GM21381 (cell line): ENCODE data around the gene COX17.
A peak's percentile ranks its signal among the peaks of the same experiment; 100 is the strongest.

Experiments used
- ATAC-seq: cut with Tn5 transposase; IDR thresholded peaks from one replicate; pipeline ENCODE4 v1.9.1; 2021; ENCODE audit warnings: mild to moderate bottlenecking, moderate library complexity; ENCODE audit not compliant: unreplicated experiment

Gene COX17

DNA sequence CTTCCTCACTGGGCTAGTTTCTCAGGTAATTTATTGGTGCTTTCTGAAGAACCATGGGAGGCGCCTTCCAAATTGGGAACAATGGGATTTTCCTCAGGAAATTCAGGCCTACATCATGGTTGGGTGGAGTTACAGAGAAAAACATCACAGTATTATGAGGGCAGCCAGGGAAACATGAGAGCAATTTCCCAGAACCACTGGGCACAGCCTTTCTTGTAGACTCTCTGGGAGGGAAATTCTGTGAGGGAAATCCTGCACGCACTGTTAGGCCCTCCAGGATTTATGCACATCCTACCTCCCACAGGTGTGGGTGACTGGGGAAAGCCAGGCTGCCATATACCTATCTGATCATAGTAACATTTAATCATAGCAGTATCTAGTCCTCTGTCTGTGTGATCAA, 30.0 kb downstream of the COX17 start:
- no peak for ATAC-seq

DNA sequence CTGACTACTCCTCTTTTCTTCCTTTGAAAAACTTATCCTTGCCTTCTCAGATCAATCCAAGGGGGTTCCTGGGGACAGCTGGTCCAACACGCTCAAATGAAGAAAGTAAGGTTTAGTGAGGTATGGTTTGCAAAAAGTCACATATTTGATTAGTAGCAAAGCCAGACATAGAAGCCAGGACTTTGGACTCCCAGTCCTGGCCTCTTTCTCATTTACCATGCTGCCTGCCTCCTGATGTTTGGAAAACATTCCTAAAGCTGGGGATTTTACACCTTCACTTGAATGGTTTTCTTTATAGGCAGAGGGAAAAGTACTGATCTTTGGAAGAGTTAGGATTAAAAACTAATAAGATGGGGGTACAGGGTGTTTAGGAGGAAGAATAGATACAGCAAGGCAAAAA, 31.4 kb downstream of the COX17 start:
- ATAC-seq = no peak

DNA sequence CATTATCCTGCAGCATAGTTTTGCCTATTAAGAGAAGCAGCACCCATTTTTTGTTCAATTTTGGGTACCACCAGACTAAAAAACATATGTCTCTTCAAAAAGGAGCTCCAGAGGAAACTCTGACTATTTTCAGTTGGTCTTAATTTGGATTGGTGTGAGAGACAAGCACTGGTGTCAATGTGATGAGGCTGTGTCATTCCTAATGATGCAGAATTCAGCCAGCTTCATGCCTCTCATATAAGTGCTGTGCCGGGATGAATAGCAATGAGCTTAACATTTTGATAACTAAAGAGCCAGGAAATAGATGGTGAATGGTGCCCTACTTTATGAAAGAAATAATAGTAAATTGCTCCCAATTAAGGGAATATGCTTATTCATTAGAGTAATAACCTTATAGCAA, 32.7 kb downstream of the COX17 start:
- no peak for ATAC-seq

DNA sequence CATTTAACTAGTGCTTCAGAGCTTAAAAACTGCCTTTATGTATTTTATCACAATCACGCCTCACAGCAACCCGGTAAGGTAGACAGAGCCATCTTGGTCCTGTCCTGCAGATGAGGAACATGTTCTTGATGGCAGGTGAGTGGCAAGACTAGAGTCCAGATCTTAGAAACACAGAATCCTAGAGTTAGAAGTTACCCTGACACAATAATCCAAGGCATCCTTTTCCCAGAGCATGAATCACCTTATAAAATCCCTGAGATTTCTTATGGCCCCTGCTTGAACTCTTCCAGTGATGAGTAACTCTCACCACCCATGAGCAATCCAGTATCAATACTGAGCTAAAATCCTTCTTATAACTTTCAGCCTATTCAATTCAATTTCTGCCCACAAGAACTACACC, 33.7 kb downstream of the COX17 start:
- no peak for ATAC-seq

DNA sequence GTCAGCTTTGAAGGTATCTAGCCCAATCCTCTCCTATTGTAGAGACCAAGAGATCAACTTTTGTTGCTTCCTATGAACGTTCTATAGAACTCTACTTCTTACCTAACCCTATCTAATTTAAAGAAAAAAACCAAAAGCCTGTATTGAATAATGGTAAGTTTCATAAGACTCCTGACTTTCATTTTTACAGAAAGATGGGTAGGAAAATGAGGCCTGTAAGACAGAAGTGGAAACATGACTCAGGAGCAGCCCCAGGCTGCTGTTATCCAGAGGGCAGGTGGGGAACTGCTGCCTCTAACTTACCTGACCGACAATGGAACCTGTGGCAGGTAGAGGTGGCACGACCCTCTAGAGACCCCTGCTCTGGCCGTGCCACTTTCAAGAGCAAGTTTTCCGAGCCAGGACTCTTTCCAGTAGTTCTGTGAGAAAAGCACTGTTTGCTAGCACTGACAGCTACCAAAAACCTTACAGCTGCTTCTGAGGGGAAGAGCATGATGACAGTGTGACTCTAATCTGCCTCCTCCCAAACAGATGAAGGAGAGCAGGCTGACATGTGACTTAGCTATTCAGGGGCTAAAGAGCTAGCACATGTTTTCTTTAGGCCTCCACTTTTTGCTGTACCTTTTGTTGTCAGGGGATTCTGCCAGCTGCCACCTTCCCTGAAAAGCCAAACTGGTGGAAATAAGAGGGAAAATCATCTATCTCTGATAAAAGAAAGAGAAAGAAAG, 34.3 kb downstream of the COX17 start:
- no peak for ATAC-seq

DNA sequence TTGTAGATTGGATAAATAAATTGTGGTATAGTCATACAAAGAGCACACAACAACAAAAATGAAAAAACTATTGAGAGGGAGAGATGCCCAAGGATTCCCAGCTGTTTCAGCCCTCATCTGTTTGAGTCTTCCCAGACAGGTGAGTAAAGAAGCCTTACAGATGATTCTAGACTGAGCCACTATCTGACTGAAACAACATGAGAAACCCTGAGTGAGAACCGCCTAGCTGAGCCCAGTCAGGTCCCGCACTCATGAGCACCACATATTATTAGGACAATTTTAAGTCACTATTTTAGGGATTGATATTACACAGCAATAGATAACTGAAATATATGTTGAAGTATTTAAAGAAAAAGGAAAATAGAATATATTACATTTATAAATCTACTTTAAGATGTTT, 35.8 kb downstream of the COX17 start:
- ATAC-seq = no peak

DNA sequence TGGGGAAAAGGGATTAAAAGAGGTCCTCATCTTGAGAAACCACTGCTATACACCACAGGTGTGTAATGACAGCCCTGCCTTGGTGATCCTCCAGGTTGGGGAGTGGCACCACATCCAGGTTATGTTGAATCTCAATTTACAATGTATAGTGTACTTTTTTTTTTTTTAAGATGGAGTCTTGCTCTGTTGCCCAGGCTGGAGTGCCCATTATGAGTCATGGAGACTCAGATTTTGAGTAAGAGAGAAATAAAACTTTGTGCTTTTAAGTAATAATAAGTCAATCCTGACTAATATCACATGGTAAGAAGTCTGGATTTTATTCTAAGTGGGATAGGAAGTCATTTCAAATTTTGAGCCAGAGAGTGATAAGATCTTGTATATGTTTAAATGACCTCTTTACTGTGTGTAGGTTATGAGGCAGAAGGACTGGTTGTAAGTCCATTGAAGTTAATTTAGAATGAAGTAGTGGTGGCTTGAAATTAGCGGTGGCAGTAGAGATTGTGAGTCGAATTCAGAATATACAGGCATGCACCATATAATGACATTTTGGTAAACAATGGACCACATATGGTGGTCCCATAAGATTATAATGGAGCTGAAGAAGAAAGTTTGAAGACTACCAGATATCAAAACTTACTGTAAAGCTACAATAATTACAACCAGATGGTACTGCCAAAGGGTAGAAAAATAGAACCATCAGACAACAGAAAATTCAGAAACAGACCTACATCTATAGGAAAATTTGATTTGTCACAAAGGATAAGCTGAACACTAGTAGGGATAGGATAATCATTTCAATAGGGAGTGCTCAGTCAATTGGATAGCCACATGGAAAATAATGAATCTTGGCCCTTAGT, 37.5 kb downstream of the COX17 start:
- no peak for ATAC-seq

DNA sequence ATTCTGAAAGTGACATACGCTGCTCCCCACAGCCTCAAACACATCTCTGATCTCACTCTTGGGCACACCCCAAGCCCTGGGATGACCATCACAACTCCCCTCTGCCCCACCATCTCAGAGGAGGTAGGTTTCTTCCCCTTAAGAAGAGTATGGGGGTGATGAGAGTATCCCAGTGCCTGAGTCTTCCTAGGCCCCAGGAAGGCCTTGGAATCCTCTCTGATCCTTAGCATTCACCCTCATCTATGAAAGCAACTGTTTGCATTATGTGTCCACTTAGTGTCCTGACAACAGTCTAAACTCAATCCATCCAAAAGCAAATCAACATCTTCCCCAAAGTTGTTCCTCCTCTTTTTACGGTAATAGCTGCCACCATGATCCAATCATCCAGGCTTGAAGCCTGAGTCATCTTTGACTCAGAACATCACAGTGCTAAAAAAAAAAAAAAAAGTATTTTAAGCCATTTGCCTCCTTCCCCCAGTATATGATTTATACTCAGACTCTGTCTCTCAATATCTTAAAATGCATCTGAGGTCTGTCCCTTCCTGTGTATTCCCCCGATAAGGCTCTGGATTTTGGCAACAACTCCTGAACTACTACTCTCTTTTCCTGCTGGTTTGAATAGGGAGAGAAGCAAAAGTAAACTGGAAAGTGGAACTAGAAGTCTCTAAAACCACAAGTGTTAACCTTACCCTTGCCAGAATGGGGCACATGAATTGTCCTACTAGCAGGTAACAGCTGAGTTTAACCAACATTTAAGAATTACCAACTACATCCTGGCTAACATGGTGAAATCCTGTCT, 39.3 kb downstream of the COX17 start:
- ATAC-seq = peak; percentile 38

DNA sequence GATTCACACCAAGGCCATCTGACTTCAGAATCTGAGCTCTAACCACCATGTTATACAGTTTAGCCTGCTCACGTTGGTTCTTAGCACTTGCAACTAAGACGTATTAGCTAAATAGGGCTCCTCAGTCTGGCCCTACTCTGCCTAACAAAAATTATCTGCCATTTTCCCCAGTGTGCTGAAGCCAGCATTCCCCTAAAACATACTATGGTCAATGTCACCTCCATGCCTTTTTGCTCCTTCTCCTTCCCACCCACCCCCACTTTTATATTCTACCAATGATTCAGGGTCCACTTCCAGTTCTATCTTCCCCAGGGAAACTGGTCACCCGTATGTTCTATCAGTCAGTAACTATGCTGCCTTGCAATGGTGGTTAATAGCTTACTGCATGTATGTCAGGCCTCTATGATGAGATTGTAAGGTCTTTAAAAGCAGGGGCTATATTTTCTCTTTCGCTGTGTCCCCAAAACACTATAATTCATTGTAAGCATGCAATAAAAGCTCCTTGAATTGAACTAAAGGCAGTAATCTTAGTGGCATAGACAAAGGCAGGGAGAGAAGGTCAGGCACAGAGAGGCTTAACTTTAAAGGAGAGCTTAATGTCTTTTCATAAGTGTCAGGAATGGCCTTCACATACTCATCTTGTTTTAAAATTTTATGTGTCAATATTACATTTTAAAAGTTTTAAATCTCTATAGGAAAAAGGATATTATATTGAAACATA, 40.2 kb downstream of the COX17 start:
- no peak for ATAC-seq

DNA sequence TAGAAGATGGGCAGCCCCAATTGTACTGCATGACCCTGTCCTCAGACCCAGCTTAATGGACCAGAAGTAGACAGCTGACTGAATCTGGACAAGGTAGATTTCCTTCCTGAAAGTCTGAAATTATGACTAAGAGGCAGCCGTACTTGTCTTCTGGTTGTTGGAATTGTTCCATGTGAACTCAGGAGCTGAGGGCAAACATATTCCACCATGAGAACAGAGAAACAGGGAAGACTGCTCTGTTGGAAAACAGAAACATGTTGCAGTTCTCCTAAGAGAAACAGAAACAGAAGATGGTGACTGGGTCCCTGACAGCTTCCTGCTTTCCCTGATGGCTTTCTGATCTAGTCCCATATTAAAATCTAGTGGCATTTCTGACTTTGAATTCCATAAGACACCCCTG, 41.0 kb downstream of the COX17 start:
- no peak for ATAC-seq

DNA sequence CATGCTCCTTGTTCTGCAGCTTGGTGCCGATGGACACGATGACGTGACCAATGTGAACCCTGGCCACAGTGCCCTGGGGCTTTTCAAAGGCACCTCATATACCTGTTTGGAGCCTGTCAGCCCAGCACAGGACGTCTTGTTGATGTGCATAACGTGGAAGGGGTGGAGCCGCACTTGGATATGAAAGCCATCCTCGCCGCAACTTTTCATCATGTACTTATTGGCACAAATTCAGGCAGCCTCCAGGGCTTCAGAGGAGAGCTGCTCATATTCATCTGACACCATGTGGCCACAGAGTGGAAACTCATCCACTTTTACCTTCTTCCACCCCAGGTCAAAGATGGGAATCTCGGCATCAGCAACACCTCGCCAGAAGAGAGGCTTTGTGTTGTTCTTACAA, 41.5 kb downstream of the COX17 start:
- ATAC-seq = no peak

DNA sequence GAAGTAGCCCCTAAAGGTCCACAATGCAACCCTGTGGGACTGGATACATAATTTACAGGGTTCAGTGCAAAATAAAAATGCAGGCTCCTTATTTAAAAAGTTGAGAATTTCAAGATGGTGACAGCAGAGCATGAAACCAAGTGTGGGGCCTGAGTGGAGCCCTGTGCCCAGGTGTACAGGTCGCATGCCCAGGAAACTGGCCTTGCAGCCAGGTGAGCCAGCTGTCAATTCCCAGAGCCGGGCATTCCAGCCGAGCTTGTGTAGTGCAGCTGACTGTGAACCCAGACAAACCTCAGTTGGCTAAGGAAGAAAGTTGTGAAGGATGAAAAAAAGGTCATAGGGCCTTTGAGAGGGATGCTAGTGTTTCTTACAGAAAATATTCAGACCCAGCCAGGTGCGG, 44.4 kb downstream of the COX17 start:
- no peak for ATAC-seq

DNA sequence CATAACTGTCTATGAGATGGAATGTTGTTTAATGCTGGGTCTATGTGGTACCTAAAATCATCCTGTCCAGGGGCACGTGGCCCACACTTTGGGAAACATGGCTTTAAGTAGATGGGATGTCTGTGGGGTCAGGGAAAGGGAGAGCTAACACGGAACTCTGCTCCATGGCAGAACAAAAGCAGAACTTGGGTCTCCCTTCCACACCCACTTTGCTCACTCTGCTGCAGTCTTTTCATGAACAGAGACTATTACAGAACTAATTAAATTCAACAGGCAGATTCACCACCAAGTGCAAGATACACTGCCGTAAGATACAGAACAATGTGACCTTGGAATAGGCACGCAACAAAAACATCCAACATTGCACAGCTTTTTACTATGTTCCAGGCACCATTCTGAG, 45.0 kb downstream of the COX17 start:
- no peak for ATAC-seq

DNA sequence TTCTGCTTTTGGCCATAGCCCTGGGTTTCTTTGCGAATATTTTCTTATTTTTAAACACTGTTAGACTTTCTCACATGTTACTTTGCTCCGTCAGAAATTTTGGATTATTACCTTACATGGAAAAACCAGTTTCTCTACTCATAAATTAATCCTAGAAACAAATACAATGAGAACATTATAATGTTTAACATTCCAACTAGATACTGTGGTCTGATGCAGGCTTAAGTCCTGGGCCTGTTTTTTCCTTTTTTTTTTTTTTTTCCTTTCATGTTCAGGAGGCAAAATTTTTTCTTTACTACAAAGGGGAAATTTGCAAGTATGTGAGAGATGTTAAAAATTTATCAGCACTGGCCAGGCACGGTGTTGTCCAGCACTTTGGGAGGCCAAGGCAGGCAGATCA, 45.7 kb downstream of the COX17 start:
- ATAC-seq = no peak

DNA sequence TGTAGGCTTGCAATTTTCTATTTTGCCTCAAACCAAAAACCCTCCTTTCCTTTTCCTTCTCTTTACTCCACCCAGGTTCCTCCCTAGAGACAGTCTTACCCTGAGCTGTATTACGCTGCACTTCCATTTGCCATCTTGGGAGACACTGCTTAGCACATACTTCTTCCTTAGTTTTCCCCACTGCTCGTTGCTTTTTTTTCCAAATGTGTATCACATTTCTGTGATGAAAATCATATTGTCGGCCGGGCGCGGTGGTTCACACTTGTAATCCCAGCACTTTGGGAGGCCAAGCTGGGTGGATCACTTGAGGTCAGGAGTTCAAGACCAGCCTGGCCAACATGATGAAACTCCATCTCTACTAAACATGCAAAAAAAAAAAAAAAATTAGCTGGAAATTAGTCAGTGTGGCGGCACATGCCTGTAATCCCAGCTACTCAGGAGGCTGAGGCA, 46.3 kb downstream of the COX17 start:
- ATAC-seq = no peak

DNA sequence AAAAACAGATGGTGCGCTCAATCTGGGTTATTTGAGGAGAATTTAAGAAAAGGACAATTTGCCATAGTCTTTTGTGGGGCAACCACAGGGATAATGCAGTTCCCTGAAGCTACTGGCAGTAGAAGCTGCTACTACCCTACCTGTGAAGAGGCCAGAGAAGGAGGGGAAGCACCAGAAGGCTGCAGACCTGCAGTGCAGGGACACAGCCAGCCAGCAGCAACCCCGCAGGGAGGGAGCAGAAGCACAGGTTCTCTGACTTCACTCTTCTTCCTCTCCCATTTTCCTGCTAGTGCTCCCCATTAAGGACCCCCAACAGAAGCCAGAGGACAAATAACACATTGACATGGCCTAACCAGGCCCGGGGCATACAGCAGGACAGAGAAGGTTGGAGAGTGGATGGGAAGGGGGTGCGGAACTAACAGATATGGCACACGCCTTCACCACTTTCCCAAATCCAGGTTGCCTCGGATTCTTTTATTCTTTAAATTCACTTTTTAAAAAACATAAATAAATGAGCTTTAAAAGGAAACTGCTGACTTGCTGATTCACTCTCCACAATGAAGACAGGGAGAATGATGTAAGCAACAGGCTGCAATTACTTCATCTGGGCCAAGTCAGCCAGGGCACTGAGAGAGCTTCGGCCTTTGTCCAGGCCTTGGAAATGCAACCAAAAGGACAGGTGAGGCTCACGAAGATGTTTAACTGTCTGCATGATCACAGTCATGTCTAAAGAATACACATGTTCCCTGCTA, 46.9 kb downstream of the COX17 start:
- no peak for ATAC-seq

DNA sequence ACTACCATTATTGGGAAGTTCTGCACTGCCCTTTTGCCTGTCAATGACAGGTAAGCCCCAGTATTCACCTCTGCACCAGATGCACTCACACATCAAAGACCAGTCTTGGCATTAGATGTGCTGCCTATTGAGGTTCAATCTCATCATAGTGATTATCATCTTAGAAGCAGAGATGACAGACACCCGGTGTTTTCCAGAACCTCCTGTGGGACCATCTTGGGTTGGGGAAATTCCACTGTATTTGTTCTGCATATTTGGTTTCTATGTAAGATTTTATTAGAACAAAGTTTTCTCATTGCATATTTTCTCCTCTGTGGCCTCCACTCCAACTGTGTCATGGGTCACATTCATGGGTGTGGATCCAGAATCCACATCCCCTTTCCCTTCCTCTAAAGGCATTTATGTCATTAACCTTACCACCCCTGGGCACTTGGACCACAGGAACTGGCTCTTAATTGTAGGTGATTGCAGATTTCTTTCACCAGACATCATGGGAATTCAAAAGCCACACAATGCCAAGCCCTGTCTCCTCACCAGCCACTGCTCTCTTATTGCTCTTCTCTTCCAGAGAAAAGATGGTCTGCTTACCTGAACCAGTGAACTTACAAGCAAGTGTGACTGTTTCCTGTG, 48.3 kb downstream of the COX17 start:
- peak; percentile 35 for ATAC-seq

DNA sequence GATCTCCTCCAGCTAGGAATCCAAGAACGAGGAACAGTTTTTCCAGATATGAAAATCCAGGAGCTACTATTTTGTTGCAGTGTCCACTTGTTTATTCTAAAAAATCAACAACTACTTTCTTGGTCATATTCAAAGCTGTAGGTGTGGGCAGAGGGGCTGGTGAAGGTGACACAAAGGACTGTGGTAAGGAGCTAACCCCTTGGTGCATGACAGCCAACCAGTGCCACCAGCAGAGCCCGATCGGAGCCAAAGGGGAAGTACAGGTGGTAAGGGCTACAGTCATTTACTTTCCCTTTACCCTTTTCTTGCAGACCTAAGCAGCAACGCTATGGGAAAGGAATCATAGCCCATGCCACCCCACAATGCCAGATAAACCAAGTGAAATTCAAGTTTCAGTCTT, 48.8 kb downstream of the COX17 start:
- peak; percentile 60 for ATAC-seq

DNA sequence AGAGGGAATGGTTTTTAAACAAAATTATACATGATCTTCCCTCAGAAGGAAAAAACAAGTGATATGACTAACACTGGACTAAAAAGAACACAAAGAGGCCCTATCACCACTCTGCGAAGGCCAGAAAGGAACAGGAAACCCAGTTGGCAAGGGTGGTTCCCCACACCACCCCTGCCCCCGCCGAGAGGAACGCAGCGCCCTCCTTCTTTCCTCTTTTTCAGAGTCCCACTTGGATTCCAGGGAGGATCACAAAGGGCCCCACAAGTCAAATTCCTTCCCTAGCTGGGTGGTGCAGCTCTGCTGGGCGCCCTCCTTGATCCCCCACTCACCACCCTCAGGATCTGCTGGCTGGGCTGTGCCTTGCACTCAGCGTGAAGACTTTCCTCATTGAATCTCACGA, 49.7 kb downstream of the COX17 start:
- ATAC-seq = no peak

DNA sequence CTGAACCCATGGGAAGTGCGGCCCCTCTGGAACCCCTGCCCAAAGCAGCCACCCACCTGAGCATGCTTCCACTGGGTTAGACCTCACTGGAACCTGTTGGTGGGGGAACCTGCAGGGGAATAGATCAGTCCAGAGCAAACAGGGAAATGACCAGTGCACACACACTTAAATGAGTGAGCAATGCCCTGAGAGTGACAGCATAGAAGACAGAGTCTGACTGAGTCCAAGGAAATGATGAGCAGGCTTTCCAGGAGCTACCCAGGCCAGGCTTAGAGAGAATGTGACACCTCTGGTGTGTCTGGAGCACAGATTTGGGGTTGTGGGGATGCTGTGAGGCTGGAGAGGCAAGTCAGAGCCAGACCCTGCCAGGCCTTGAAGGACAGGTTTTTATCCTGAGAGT, 51.0 kb downstream of the COX17 start:
- no peak for ATAC-seq
